ENCODE results near the gene ARGLU1.
"Not testable (repeated sequence)": the region's sequence is repeated elsewhere in the genome, so short reads cannot be mapped to it uniquely, and the experiment has no call there.

ARGLU1 gene

GRCh38 chr13:106567474-106568298 is at the start of gene ARGLU1:
Gene ARGLU1, minus strand, starts transcription at chr13:106568137. Its CDS starts 218 bp downstream, at chr13:106567919.
- DNase-seq, result peak; percentile 92

GRCh38 chr13:106617561-106617960 is 49.6 kb upstream of the ARGLU1 start:
- no peak for DNase-seq

GRCh38 chr13:106616729-106617128 is 48.8 kb upstream of the ARGLU1 start:
- no peak for DNase-seq

GRCh38 chr13:106614874-106615273 is 46.9 kb upstream of the ARGLU1 start:
- DNase-seq, result no peak

GRCh38 chr13:106612688-106613087 is 44.8 kb upstream of the ARGLU1 start:
- DNase-seq, result no peak

- no peak for DNase-seq
Measured at GRCh38 chr13:106610486-106610885, 42.5 kb upstream of the ARGLU1 start.

GRCh38 chr13:106609116-106609515 is 41.2 kb upstream of the ARGLU1 start:
- DNase-seq, result no peak

- DNase-seq, result no peak
Measured at GRCh38 chr13:106603546-106603945, 35.6 kb upstream of the ARGLU1 start.

- DNase-seq, result no peak
Measured at GRCh38 chr13:106602178-106602577, 34.2 kb upstream of the ARGLU1 start.

- no peak for DNase-seq
Measured at GRCh38 chr13:106601489-106601888, 33.6 kb upstream of the ARGLU1 start.

- DNase-seq, result not testable (repeated sequence)
Measured at GRCh38 chr13:106600798-106601135, 32.8 kb upstream of the ARGLU1 start.

- DNase-seq, result no peak
Measured at GRCh38 chr13:106599875-106600797, 32.2 kb upstream of the ARGLU1 start.

GRCh38 chr13:106597749-106598395 is 29.9 kb upstream of the ARGLU1 start:
- no peak for DNase-seq

- DNase-seq, result no peak
Measured at GRCh38 chr13:106597186-106597585, 29.2 kb upstream of the ARGLU1 start.

- DNase-seq, result no peak
Measured at GRCh38 chr13:106596275-106596937, 28.5 kb upstream of the ARGLU1 start.

- no peak for DNase-seq
Measured at GRCh38 chr13:106595625-106596024, 27.7 kb upstream of the ARGLU1 start.

- DNase-seq, result no peak
Measured at GRCh38 chr13:106594980-106595379, 27.0 kb upstream of the ARGLU1 start.

GRCh38 chr13:106593132-106593531 is 25.2 kb upstream of the ARGLU1 start:
- DNase-seq, result no peak

GRCh38 chr13:106591299-106591698 is 23.4 kb upstream of the ARGLU1 start:
- DNase-seq, result no peak

- no peak for DNase-seq
Measured at GRCh38 chr13:106589716-106590115, 21.8 kb upstream of the ARGLU1 start.

GRCh38 chr13:106588367-106588766 is 20.4 kb upstream of the ARGLU1 start:
- DNase-seq, result no peak

GRCh38 chr13:106587787-106588186 is 19.9 kb upstream of the ARGLU1 start:
- DNase-seq, result no peak

- no peak for DNase-seq
Measured at GRCh38 chr13:106586648-106587166, 18.8 kb upstream of the ARGLU1 start.

Data from midbrain (tissue), 1 donor.